ENCODE data around the gene PDE8B. TPM values are rescaled to one million over a fixed set of nuclear protein-coding genes. Genes with fewer than 3 reads are reported as not detected.

Gene PDE8B
- total RNA-seq, 1 donor from 2014 or later: 1.1 TPM

DNA sequence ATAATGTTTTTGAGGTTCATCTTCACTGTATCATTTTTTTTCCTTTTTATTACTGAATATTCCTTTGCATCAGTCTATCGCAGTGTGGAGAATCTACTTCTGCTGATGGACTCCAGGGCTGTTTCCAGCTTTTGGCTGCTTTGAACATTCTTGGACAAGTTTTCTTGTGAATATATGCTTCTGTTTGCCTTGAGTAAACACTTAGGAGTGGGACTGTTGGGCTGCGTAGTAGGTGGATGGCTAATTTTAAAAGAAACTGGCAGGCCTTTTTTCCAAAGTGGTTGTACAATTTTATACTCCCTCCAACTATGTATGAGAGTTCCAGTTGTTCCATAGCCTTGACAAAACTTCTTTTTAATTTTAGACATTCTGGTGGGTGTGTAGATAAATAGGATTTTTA lies 179.3 kb downstream of the PDE8B start:
- DNase-seq (ENCODE audit: low spot score): no peak
- Mint-ChIP-seq H3K27me3 (ENCODE audit: low read depth) (no peaks in the 10 kb centered on the region), H3K4me3 (ENCODE audit: unreplicated experiment) (no peak overlapping the region), H3K27ac (ENCODE audit: unreplicated experiment) (no peak overlapping the region), H3K9me3 (ENCODE audit: low read depth) (peaks cover 2% of the 10 kb centered on the region), H3K36me3 (ENCODE audit: low read depth) (no peaks in the 10 kb centered on the region), H3K4me1 (ENCODE audit: low read depth) (peaks cover 11% of the 10 kb centered on the region)
- no peak for TF ChIP-seq CTCF (IDR thresholded peaks at IDR 0.05)

DNA sequence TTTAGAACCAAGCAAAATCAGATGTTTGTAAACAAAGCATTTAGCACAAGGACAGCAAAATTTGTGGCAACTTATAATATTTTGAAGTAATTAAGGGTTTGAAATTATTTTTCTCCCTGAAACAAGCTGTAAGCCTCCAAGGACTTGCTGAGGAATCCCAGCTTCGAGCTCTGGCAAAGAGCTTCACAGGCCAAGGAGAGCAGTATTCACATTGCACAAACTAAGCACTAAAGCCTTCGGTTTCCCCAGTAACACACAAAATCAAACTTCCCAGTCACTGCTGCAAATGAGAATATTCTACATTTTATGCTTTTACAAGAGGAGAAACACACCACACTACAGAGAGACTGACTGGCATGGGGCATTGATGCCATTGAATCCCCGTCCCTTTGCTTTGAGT lies 179.7 kb downstream of the PDE8B start:
- DNase-seq (ENCODE audit: low spot score): no peak
- H3K27ac Mint-ChIP-seq (ENCODE audit: unreplicated experiment): no peak overlapping the region
- H3K4me1 Mint-ChIP-seq (ENCODE audit: low read depth): peaks cover 11% of the 10 kb centered on the region
- H3K27me3 Mint-ChIP-seq (ENCODE audit: low read depth): no peaks in the 10 kb centered on the region
- H3K4me3 Mint-ChIP-seq (ENCODE audit: unreplicated experiment): no peak overlapping the region
- no peaks in the 10 kb centered on the region for H3K36me3 Mint-ChIP-seq (ENCODE audit: low read depth)
- no peak for TF ChIP-seq CTCF (IDR thresholded peaks at IDR 0.05)
- H3K9me3 Mint-ChIP-seq (ENCODE audit: low read depth): peaks cover 2% of the 10 kb centered on the region

GRCh38 chr5:77390795-77391194 lies 180.3 kb downstream of the PDE8B start:
- no peak for TF ChIP-seq CTCF (IDR thresholded peaks at IDR 0.05)

GRCh38 chr5:77391240-77391765 lies 180.8 kb downstream of the PDE8B start:
- DNase-seq (ENCODE audit: low spot score): no peak
- Mint-ChIP-seq H3K4me1 (ENCODE audit: low read depth) (peaks cover 6% of the 10 kb centered on the region), H3K27ac (ENCODE audit: unreplicated experiment) (no peak overlapping the region), H3K36me3 (ENCODE audit: low read depth) (no peaks in the 10 kb centered on the region), H3K27me3 (ENCODE audit: low read depth) (no peaks in the 10 kb centered on the region), H3K4me3 (ENCODE audit: unreplicated experiment) (no peak overlapping the region), H3K9me3 (ENCODE audit: low read depth) (no peaks in the 10 kb centered on the region)
- TF ChIP-seq CTCF (IDR thresholded peaks at IDR 0.05): no peak

More at GRCh38 chr5:77390795-77391194, 180.3 kb downstream of the PDE8B start:
- Mint-ChIP-seq H3K4me1 (ENCODE audit: low read depth) (peaks cover 11% of the 10 kb centered on the region), H3K4me3 (ENCODE audit: unreplicated experiment) (no peak overlapping the region), H3K27ac (ENCODE audit: unreplicated experiment) (no peak overlapping the region), H3K36me3 (ENCODE audit: low read depth) (no peaks in the 10 kb centered on the region), H3K27me3 (ENCODE audit: low read depth) (no peaks in the 10 kb centered on the region), H3K9me3 (ENCODE audit: low read depth) (peaks cover 2% of the 10 kb centered on the region)
- DNase-seq (ENCODE audit: low spot score): no peak

- no peaks in the 10 kb centered on the region for H3K36me3 Mint-ChIP-seq (ENCODE audit: low read depth)
- TF ChIP-seq CTCF (IDR thresholded peaks at IDR 0.05): no peak
Observed at GRCh38 chr5:77394064-77394715, 183.7 kb downstream of the PDE8B start.

More at GRCh38 chr5:77394064-77394715, 183.7 kb downstream of the PDE8B start:
- Mint-ChIP-seq H3K27me3 (ENCODE audit: low read depth) (no peaks in the 10 kb centered on the region), H3K4me3 (ENCODE audit: unreplicated experiment) (no peak overlapping the region), H3K4me1 (ENCODE audit: low read depth) (peaks cover 19% of the 10 kb centered on the region), H3K9me3 (ENCODE audit: low read depth) (no peaks in the 10 kb centered on the region), H3K27ac (ENCODE audit: unreplicated experiment) (no peak overlapping the region)
- DNase-seq (ENCODE audit: low spot score): no peak
